HG03196 (cell line): ENCODE results near the gene LDLRAD4.

Experiments
- ATAC-seq: cut with Tn5 transposase; IDR thresholded peaks from one replicate; pipeline ENCODE4 v1.9.1; 2021; ENCODE audit not compliant: unreplicated experiment

LDLRAD4 gene

DNA sequence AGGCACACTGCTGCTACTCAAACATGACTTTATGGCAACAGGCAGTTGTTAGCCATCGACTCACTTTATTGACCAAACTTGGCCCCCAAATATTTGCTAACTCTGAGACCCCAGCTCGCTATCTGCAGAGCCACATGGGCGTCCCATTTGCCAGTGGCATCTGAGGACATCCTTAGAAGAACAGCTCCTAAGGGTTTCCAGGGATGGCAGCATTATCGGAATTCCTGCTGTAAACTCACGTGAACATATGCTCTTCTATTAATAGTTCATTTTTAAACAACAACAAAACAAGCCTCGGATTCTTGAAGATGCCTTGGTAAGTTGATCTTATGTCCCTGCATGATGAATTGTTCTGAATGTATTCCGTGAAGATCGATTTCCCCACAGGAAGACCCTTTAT is 181.0 kb downstream of the LDLRAD4 start:
- ATAC-seq = no peak

DNA sequence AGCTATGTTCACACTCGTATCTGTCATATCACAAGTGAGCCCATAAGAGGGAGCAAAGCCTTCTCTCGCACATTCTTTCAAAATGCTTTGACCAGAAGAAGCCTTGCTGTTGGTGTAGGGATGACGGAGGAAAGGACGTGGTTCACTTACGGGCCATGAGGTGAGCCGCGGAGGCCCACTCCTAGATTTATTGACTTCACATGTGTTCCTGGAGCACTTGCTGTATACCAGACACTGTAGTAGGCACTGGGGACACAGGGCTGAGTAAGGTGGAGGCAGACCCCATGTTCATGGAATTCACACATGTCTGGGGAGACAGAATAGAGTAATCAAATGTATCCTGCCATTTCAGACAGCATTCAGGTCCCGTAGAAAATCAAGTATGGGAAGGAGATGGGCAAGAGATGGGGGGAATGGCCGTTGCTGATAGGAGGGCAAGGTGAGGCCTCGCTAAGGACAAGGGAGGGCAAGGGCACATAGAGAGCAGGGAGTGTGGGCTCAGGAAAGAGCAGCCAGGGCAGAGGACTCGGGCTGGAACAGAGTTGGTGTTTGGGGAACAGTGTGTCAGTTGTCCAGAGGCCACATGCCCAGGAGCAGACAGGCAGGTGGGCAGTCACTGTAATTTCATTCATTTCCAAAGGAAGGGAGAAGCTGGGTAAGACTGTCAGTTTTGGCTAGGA is 182.2 kb downstream of the LDLRAD4 start:
- no peak for ATAC-seq

GRCh38 chr18:13401404-13401803 is 182.8 kb downstream of the LDLRAD4 start:
- no peak for ATAC-seq

DNA sequence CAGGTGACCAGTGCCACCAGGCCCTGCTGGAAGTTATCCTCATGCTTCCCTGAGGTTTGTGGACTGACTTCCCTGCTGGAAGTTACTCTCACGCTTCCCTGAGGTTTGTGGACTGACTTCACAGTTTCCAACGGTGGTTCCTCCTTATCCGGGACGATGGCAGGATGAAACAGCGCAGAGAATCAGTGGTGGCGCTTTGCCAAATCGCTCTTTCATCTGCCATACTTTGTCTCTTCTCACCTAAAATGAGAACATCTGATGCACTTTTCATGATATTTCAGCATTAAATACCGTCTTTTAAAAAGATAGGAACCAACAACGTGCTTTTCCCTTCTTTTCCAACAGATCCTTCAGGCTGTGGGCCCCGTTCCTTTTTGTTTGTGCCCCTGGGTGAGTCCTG is 183.3 kb downstream of the LDLRAD4 start:
- ATAC-seq = no peak

GRCh38 chr18:13403786-13404549 is 185.4 kb downstream of the LDLRAD4 start:
- no peak for ATAC-seq

GRCh38 chr18:13405305-13406038 is 186.9 kb downstream of the LDLRAD4 start:
- ATAC-seq = no peak

GRCh38 chr18:13406049-13406615 is 187.6 kb downstream of the LDLRAD4 start:
- ATAC-seq = no peak

GRCh38 chr18:13406736-13407135 is 188.2 kb downstream of the LDLRAD4 start:
- ATAC-seq = no peak

DNA sequence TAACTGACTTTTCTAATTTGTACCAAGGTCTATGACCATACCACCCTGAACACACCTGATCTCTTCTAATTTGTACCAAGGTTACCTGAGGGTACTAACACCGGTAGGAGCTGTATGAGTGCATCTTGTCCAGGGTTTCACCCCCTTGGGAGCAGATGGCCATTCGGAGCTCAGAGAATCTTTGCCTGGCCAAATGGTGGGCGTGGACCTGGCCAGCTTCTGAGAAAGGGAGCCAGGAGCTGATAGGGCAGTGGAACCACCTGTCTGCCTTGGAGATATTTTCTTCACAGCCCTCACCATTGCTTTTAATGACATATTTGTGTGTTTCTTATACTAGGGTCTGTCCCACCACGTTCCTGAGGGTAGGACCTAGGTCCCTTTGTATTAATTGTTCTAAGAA is 188.9 kb downstream of the LDLRAD4 start:
- ATAC-seq = no peak

DNA sequence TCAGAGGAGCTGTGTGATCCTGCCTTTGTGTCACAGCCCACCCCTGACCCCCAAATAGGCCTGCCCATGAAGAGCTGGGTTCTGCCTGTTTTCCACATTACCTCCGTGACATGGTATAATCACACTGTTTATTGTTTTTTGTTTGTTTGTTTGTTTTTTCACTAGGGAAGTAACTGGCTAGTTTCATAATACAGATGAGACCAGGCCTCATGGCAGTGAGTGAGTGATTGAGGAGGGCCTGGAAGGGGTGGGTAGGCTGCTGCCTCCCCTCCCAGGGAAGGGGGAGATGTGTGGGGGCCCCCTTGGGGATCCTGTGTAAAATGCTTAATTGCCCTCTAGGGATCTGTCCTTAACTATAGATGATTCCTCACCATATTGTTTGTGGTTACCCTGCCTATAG is 190.5 kb downstream of the LDLRAD4 start:
- no peak for ATAC-seq

- ATAC-seq = no peak
These were observed 191.4 kb downstream of the LDLRAD4 start for GRCh38 chr18:13409997-13410396.

- ATAC-seq = no peak
These were observed 191.9 kb downstream of the LDLRAD4 start for GRCh38 chr18:13410471-13410870.

- ATAC-seq = no peak
These were observed 193.5 kb downstream of the LDLRAD4 start for GRCh38 chr18:13412017-13412416.

- ATAC-seq = no peak
These were observed 194.3 kb downstream of the LDLRAD4 start for GRCh38 chr18:13412901-13413300.

DNA sequence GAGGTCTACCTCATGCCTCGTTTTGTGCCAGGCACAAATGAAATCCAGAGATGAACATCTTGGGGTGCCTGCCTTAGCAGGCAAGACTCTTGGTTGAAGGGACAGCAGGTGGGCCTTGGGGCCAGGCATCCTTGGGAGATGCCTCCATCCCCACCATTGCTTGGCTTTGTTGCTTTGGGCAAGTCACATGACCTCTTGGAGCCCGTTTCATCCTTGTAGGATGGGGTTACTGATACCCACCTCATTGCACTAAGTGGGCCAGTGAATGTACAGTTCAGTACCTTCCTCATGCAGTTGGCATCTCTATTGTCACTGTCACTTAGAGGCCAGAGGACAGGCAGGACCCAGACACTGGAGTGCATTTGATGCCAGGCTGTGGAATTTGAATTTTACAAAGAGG is 195.5 kb downstream of the LDLRAD4 start:
- no peak for ATAC-seq

GRCh38 chr18:13414521-13414920 is 196.0 kb downstream of the LDLRAD4 start:
- ATAC-seq = no peak

DNA sequence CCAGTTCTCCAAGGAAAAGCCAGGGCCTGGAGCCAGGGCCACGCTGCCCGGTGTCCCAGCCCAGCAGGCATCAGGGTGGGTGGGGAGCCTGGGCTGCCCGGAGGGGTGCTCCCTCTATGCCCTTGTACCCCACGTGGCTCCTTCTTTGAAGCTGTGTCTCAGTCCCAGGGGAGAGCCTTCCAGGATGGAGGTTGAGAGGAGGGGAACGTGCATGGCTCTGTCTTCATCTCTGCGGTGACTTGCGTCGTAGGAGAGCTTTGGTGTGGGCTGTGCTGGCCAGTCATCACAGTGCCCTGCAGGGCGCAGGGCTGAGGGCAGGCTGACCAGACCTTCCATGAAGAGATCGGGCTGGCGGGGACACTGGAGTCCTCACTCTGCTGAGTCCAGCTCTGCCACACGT is 197.2 kb downstream of the LDLRAD4 start:
- no peak for ATAC-seq

- no peak for ATAC-seq
These were observed 197.6 kb downstream of the LDLRAD4 start for GRCh38 chr18:13416208-13416607.

DNA sequence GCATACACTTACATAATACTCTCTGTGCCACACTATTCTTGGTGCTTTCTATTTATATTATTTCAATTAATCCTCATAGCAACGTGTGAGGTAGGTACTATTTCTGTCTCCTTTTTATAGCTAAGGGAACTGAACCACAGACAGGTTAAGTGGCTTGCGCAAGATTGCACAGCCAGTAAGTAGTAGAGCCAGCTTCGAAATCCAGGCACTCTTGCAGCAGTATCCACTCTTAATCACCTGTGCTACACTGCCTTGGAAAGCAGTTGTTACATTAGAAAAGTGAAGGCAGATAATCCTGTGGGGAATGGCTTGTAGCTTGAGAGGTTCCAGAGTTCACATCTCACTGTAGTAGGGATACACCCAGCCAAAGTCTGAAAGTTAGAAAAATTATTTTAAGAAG is 198.3 kb downstream of the LDLRAD4 start:
- ATAC-seq = no peak

DNA sequence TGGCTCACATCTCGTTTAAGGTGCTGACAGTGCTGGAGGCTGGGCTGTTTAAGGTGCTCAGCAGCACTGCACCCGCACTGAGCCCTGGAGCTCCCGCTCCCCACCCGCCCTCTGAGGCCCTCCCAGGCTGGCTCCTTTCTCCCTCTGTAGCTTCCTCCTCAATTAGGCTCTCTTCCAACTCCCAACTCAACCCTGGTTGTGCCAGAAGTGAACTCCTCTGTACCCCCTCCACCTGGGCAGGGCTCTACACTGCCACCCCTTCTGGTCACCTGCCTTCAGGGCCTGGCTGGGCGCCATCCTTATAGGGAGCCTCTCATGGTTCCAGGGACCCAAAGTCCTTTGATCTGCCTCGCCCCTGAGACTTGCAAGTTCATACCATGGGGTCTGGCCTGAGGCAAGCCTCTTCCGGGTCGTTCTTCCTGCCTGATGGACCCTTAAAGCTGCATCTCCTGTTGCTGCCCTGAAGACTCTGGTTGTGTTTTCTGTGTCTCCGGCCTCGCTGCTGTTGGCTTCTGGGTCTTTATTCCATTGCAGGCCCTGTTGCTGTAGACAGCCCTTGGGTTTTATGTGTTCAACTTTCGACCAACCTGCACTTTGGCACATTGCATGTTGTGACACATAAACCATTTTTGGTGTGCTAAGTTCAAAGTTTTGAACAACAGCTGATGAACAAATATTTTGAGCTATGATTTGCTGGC is 199.6 kb downstream of the LDLRAD4 start:
- no peak for ATAC-seq
